ENCODE measurements around the gene SGCD.

SGCD gene

GRCh38 chr5:156556666-156557406 lies 229.9 kb downstream of the SGCD start:
- Mint-ChIP-seq H3K27me3 (peaks cover 6% of the 10 kb centered on the region), H3K4me1 (ENCODE audit: low read depth) (no peaks in the 10 kb centered on the region), H3K27ac (no peak overlapping the region), H3K36me3 (no peaks in the 10 kb centered on the region), H3K9me3 (ENCODE audit: low read depth) (no peaks in the 10 kb centered on the region), H3K4me3 (no peak overlapping the region)

GRCh38 chr5:156560002-156560401 lies 233.0 kb downstream of the SGCD start:
- Mint-ChIP-seq H3K4me1 (ENCODE audit: low read depth) (no peaks in the 10 kb centered on the region), H3K4me3 (no peak overlapping the region), H3K36me3 (no peaks in the 10 kb centered on the region), H3K9me3 (ENCODE audit: low read depth) (no peaks in the 10 kb centered on the region), H3K27ac (no peak overlapping the region), H3K27me3 (peaks cover 9% of the 10 kb centered on the region)

- no peaks in the 10 kb centered on the region for H3K4me1 Mint-ChIP-seq (ENCODE audit: low read depth)
- no peaks in the 10 kb centered on the region for H3K9me3 Mint-ChIP-seq (ENCODE audit: low read depth)
- H3K27ac Mint-ChIP-seq, result no peak overlapping the region
- H3K36me3 Mint-ChIP-seq, result no peaks in the 10 kb centered on the region
- H3K27me3 Mint-ChIP-seq, result peaks cover 11% of the 10 kb centered on the region
- H3K4me3 Mint-ChIP-seq, result no peak overlapping the region
Observed at GRCh38 chr5:156561651-156562050, 234.7 kb downstream of the SGCD start.

- Mint-ChIP-seq H3K27me3 (peaks cover 2% of the 10 kb centered on the region), H3K9me3 (ENCODE audit: low read depth) (no peaks in the 10 kb centered on the region), H3K4me3 (no peak overlapping the region), H3K36me3 (no peaks in the 10 kb centered on the region), H3K4me1 (ENCODE audit: low read depth) (no peaks in the 10 kb centered on the region), H3K27ac (no peak overlapping the region)
Observed at GRCh38 chr5:156570615-156571014, 243.7 kb downstream of the SGCD start.

GRCh38 chr5:156581725-156582124 lies 254.8 kb downstream of the SGCD start:
- H3K27ac Mint-ChIP-seq, result no peak overlapping the region
- no peaks in the 10 kb centered on the region for H3K4me1 Mint-ChIP-seq (ENCODE audit: low read depth)
- peaks cover 6% of the 10 kb centered on the region for H3K9me3 Mint-ChIP-seq (ENCODE audit: low read depth)
- no peaks in the 10 kb centered on the region for H3K36me3 Mint-ChIP-seq
- H3K27me3 Mint-ChIP-seq, result peaks cover 15% of the 10 kb centered on the region
- no peak overlapping the region for H3K4me3 Mint-ChIP-seq

- Mint-ChIP-seq H3K27me3 (peaks cover 15% of the 10 kb centered on the region), H3K4me3 (no peak overlapping the region), H3K27ac (no peak overlapping the region), H3K36me3 (no peaks in the 10 kb centered on the region), H3K4me1 (ENCODE audit: low read depth) (no peaks in the 10 kb centered on the region), H3K9me3 (ENCODE audit: low read depth) (peaks cover 6% of the 10 kb centered on the region)
Observed at GRCh38 chr5:156582193-156582598, 255.2 kb downstream of the SGCD start.

GRCh38 chr5:156584871-156585270 lies 257.9 kb downstream of the SGCD start:
- H3K4me1 Mint-ChIP-seq (ENCODE audit: low read depth), result no peaks in the 10 kb centered on the region
- no peak overlapping the region for H3K27ac Mint-ChIP-seq
- H3K27me3 Mint-ChIP-seq, result peaks cover 22% of the 10 kb centered on the region
- no peak overlapping the region for H3K4me3 Mint-ChIP-seq
- peaks cover 6% of the 10 kb centered on the region for H3K9me3 Mint-ChIP-seq (ENCODE audit: low read depth)
- H3K36me3 Mint-ChIP-seq, result no peaks in the 10 kb centered on the region

- H3K36me3 Mint-ChIP-seq, result no peaks in the 10 kb centered on the region
- no peak overlapping the region for H3K27ac Mint-ChIP-seq
- peaks cover 23% of the 10 kb centered on the region for H3K27me3 Mint-ChIP-seq
- H3K4me1 Mint-ChIP-seq (ENCODE audit: low read depth), result no peaks in the 10 kb centered on the region
- no peaks in the 10 kb centered on the region for H3K9me3 Mint-ChIP-seq (ENCODE audit: low read depth)
- no peak overlapping the region for H3K4me3 Mint-ChIP-seq
Observed at GRCh38 chr5:156585999-156586398, 259.0 kb downstream of the SGCD start.

GRCh38 chr5:156587012-156587411 lies 260.0 kb downstream of the SGCD start:
- H3K36me3 Mint-ChIP-seq, result no peaks in the 10 kb centered on the region
- no peaks in the 10 kb centered on the region for H3K4me1 Mint-ChIP-seq (ENCODE audit: low read depth)
- H3K9me3 Mint-ChIP-seq (ENCODE audit: low read depth), result no peaks in the 10 kb centered on the region
- H3K27ac Mint-ChIP-seq, result no peak overlapping the region
- peaks cover 23% of the 10 kb centered on the region for H3K27me3 Mint-ChIP-seq
- no peak overlapping the region for H3K4me3 Mint-ChIP-seq

GRCh38 chr5:156588306-156588705 lies 261.3 kb downstream of the SGCD start:
- H3K4me1 Mint-ChIP-seq (ENCODE audit: low read depth), result no peaks in the 10 kb centered on the region

GRCh38 chr5:156589104-156589945 lies 262.4 kb downstream of the SGCD start:
- H3K9me3 Mint-ChIP-seq (ENCODE audit: low read depth), result no peaks in the 10 kb centered on the region
- H3K4me1 Mint-ChIP-seq (ENCODE audit: low read depth), result no peaks in the 10 kb centered on the region
- H3K27me3 Mint-ChIP-seq, result peaks cover 28% of the 10 kb centered on the region
- H3K36me3 Mint-ChIP-seq, result no peaks in the 10 kb centered on the region
- no peak overlapping the region for H3K4me3 Mint-ChIP-seq
- no peak overlapping the region for H3K27ac Mint-ChIP-seq

More at GRCh38 chr5:156588306-156588705, 261.3 kb downstream of the SGCD start:
- Mint-ChIP-seq H3K27ac (no peak overlapping the region), H3K9me3 (ENCODE audit: low read depth) (no peaks in the 10 kb centered on the region), H3K27me3 (peaks cover 28% of the 10 kb centered on the region), H3K4me3 (no peak overlapping the region), H3K36me3 (no peaks in the 10 kb centered on the region)

GRCh38 chr5:156589946-156590216 lies 262.9 kb downstream of the SGCD start:
- no peak overlapping the region for H3K27ac Mint-ChIP-seq
- H3K9me3 Mint-ChIP-seq (ENCODE audit: low read depth), result no peaks in the 10 kb centered on the region
- peaks cover 28% of the 10 kb centered on the region for H3K27me3 Mint-ChIP-seq
- no peaks in the 10 kb centered on the region for H3K4me1 Mint-ChIP-seq (ENCODE audit: low read depth)
- H3K36me3 Mint-ChIP-seq, result no peaks in the 10 kb centered on the region
- no peak overlapping the region for H3K4me3 Mint-ChIP-seq

GRCh38 chr5:156590978-156591377 lies 264.0 kb downstream of the SGCD start:
- H3K27me3 Mint-ChIP-seq, result peaks cover 26% of the 10 kb centered on the region
- no peak overlapping the region for H3K4me3 Mint-ChIP-seq
- H3K4me1 Mint-ChIP-seq (ENCODE audit: low read depth), result no peaks in the 10 kb centered on the region
- H3K9me3 Mint-ChIP-seq (ENCODE audit: low read depth), result no peaks in the 10 kb centered on the region
- H3K36me3 Mint-ChIP-seq, result no peaks in the 10 kb centered on the region
- no peak overlapping the region for H3K27ac Mint-ChIP-seq

GRCh38 chr5:156591631-156592030 lies 264.7 kb downstream of the SGCD start:
- Mint-ChIP-seq H3K4me3 (no peak overlapping the region), H3K9me3 (ENCODE audit: low read depth) (no peaks in the 10 kb centered on the region), H3K36me3 (no peaks in the 10 kb centered on the region), H3K4me1 (ENCODE audit: low read depth) (no peaks in the 10 kb centered on the region), H3K27me3 (peaks cover 24% of the 10 kb centered on the region), H3K27ac (no peak overlapping the region)

GRCh38 chr5:156593546-156593945 lies 266.6 kb downstream of the SGCD start:
- Mint-ChIP-seq H3K4me1 (ENCODE audit: low read depth) (no peaks in the 10 kb centered on the region), H3K36me3 (no peaks in the 10 kb centered on the region), H3K27me3 (peaks cover 29% of the 10 kb centered on the region), H3K4me3 (no peak overlapping the region), H3K27ac (no peak overlapping the region), H3K9me3 (ENCODE audit: low read depth) (no peaks in the 10 kb centered on the region)
